GM12801 (cell line): Measurements from ENCODE around the gene PRODH2.

Source experiments
- CTCF ChIP-seq: IDR thresholded peaks from one replicate; pipeline ENCODE4 v1.5.1; 2011; ENCODE audit warnings: control low read depth; ENCODE audit not compliant: insufficient read length; ENCODE audit errors: extremely low read depth

PRODH2 gene

GRCh38 chr19:35833972-35834371, 21.3 kb upstream of the PRODH2 start:
- no peak for TF ChIP-seq CTCF

DNA sequence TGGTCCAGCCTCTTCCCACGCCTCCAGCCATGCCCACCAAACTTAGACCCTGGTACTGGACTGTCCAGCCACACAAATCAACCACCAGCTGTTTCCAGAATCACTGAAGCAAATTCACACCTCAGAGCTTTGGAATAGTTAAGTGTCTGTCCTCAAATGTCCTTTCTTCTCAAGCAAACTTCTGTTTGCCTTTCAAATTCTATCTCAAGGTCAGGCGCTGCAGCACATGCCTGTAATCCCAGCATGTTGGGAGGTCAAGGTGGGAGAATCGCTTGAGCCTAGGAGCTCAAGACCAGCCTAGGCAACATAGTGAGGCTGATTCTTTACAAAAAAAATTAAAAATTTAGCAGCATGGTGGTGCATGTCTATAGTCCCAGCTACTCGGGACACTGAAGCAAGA, 19.4 kb upstream of the PRODH2 start:
- no peak for TF ChIP-seq CTCF

- no peak for TF ChIP-seq CTCF
Observed at GRCh38 chr19:35830986-35831385, 18.3 kb upstream of the PRODH2 start.

GRCh38 chr19:35828692-35829301, 16.2 kb upstream of the PRODH2 start:
- TF ChIP-seq CTCF: no peak

- TF ChIP-seq CTCF: no peak
Observed at GRCh38 chr19:35824150-35824549, 11.5 kb upstream of the PRODH2 start.

DNA sequence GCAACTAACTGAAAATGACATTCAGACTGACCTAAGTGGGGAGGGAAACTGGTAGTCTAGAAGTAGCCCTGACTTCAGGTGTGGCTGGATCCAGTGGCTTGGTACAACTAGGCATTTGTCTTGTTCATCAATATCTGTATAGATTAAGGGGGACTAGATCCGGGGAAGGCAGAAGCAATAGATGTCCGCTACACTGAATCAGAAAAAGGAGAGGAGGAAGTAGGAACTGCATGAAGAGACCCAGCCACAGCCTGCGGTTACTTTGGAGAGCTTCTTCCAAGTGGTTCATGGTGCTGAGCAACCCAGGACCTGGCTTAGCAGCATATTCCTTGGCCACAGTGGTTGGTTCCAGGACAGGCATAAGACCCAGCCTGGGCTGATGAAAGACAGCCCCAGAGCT, 9.9 kb upstream of the PRODH2 start:
- no peak for TF ChIP-seq CTCF

DNA sequence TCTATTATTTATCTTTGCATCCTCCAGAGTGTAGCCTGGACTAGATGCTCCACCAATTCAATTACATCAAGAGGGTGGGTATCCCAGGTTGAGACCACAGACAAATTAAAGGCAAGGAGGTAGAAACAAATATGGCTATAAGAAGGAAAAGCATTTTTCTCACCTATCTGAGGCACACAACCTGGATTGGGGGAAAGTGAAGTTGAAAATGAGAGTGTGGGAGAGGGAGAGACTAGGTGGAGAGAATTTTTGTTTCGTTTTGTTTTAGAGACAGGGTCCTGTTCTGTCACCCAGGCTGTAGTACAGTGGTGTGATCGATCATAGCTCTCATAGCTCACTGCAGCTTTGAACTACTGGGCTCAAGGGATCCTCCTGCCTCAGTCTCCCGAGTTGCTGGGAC, 5.8 kb upstream of the PRODH2 start:
- TF ChIP-seq CTCF: no peak
